CD4-positive, alpha-beta T cell treated with Interferon alpha-2 for 1 hour (primary cell): ENCODE results near the gene LRMDA.
"Not testable (repeated sequence)": the region's sequence is repeated elsewhere in the genome, so short reads cannot be mapped to it uniquely, and the experiment has no call there.

Source experiments
- DNase-seq, 2 donors: peaks; one replicate each; pipeline ENCODE4 v3.0.0-alpha.2; 2020 to 2022

LRMDA gene

GRCh38 chr10:75722609-75723008 lies 291.2 kb downstream of the LRMDA start:
- no peak for DNase-seq

GRCh38 chr10:75723319-75723980 lies 292.0 kb downstream of the LRMDA start:
- DNase-seq: no peak

GRCh38 chr10:75724047-75724446 lies 292.6 kb downstream of the LRMDA start:
- DNase-seq: no peak

- no peak for DNase-seq
These were observed 295.4 kb downstream of the LRMDA start for GRCh38 chr10:75726522-75727483.

- no peak for DNase-seq
These were observed 299.4 kb downstream of the LRMDA start for GRCh38 chr10:75730847-75731246.

GRCh38 chr10:75733135-75733890 lies 301.9 kb downstream of the LRMDA start:
- DNase-seq: no peak

- no peak for DNase-seq
These were observed 304.8 kb downstream of the LRMDA start for GRCh38 chr10:75736151-75736640.

GRCh38 chr10:75736889-75737579 lies 305.6 kb downstream of the LRMDA start:
- DNase-seq: no peak

- DNase-seq: no peak
These were observed 306.1 kb downstream of the LRMDA start for GRCh38 chr10:75737580-75737949.

- no peak for DNase-seq
These were observed 307.5 kb downstream of the LRMDA start for GRCh38 chr10:75738924-75739323.

GRCh38 chr10:75739414-75740143 lies 308.2 kb downstream of the LRMDA start:
- no peak for DNase-seq

- no peak for DNase-seq
These were observed 309.1 kb downstream of the LRMDA start for GRCh38 chr10:75740541-75740940.

GRCh38 chr10:75742355-75742754 lies 310.9 kb downstream of the LRMDA start:
- DNase-seq: no peak

- DNase-seq: no peak
These were observed 311.9 kb downstream of the LRMDA start for GRCh38 chr10:75743291-75743778.

GRCh38 chr10:75744261-75744660 lies 312.8 kb downstream of the LRMDA start:
- no peak for DNase-seq

- DNase-seq: no peak
These were observed 314.9 kb downstream of the LRMDA start for GRCh38 chr10:75746356-75746755.

GRCh38 chr10:75750093-75750875 lies 318.9 kb downstream of the LRMDA start:
- not testable (repeated sequence) for DNase-seq

- DNase-seq: no peak
These were observed 319.8 kb downstream of the LRMDA start for GRCh38 chr10:75751232-75751631.

- DNase-seq: no peak
These were observed 322.2 kb downstream of the LRMDA start for GRCh38 chr10:75753621-75754020.

- DNase-seq: no peak
These were observed 322.8 kb downstream of the LRMDA start for GRCh38 chr10:75754096-75754831.
